ENCODE data around the gene P2RY11.

P2RY11 gene

GRCh38 chr19:10151521-10151920, 40.0 kb downstream of the P2RY11 start:
- TF ChIP-seq POLR2A (IDR thresholded peaks at IDR 0.05; ENCODE audit: low read length) (no peak), GATA1 (IDR thresholded peaks at IDR 0.05; ENCODE audit: low read depth, low read length) (no peak)

GRCh38 chr19:10152100-10152499, 40.6 kb downstream of the P2RY11 start:
- TF ChIP-seq GATA1 (IDR thresholded peaks at IDR 0.05; ENCODE audit: low read depth, low read length) (no peak), POLR2A (IDR thresholded peaks at IDR 0.05; ENCODE audit: low read length) (no peak)
- no peak for DNase-seq

More at GRCh38 chr19:10151521-10151920, 40.0 kb downstream of the P2RY11 start:
- no peak for DNase-seq

DNA sequence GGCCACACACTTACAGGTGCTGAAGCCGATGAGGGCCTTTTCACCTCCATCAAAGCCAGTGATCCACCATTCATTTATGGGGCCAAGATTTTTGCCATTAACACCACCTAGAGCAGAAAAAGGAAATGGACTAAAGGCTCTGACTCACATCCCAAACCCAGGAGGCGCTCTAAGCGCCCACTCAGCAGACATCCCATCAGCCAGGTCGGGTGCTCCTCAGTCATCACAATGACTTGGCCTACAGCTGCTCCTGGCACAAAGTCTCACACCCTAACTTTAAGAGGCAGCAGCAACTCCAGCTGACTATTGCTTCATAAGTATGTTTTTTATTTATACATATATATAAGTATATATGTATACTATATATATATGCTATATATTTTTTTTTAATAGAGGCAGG, 44.3 kb downstream of the P2RY11 start:
- no peak for DNase-seq
- TF ChIP-seq GATA1 (IDR thresholded peaks at IDR 0.05; ENCODE audit: low read depth, low read length) (no peak), POLR2A (IDR thresholded peaks at IDR 0.05; ENCODE audit: low read length) (no peak)

DNA sequence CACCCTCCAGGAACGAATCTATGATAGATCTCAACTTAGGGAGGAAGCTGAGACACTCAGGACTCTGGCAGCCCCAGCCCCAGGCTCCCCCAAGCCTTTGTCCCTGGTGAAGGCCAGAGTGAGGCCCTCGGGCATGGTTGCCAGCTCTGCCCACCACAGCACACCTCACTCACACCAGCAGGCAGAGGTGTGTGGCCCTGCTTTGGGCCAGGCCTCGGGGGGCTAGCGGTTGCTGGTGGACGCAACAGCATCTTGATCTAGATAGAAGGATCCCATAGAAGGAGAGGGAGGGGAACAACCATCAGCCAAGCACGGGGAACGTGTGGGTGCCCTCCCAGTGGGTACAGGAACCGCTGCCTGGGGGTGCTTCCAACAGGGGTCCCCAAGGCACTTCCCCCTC, 46.6 kb downstream of the P2RY11 start:
- DNase-seq, result no peak
- TF ChIP-seq GATA1 (IDR thresholded peaks at IDR 0.05; ENCODE audit: low read depth, low read length), result no peak
- no peak for TF ChIP-seq POLR2A (IDR thresholded peaks at IDR 0.05; ENCODE audit: low read length)

DNA sequence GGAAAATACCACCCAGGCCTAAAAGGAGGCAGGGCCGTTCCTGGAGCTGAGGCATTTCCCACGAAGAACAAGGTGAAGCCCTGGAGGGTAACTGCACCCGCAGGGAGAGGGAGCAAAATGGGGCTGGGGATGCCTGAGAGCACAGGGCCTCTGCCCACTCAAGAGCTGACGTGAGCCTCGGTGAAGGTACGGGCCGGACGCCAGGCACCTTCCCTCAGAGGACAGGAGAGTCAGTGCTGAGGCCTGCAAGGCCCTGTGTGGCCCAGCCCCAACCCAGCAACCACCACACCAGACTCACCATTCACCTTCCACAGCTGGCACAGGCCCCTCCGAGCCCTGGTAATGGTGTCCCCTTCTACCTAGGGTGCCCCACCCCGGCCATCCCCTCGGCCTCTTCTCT, 47.0 kb downstream of the P2RY11 start:
- no peak for TF ChIP-seq POLR2A (IDR thresholded peaks at IDR 0.05; ENCODE audit: low read length)
- TF ChIP-seq GATA1 (IDR thresholded peaks at IDR 0.05; ENCODE audit: low read depth, low read length), result no peak
- DNase-seq, result no peak

DNA sequence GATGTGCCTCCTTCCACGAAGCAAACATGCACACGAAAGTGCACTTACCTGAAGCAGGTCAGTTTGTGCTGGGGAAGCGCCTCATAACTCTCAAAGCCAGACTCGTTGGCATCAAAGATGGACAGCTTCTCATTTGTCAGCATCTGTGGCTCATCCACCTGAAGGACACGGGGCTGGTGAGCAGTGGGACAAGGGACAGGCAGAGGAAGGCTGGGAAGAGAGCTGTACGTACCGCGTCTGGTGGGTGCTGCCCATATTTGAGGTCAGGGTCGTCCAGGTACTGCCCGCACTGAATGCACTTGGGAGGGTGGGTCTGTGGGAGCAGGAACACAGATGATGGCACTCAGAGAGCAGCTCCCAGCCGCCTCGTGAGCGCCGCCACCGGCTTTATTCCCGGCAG, 48.1 kb downstream of the P2RY11 start:
- no peak for TF ChIP-seq POLR2A (IDR thresholded peaks at IDR 0.05; ENCODE audit: low read length)
- TF ChIP-seq GATA1 (IDR thresholded peaks at IDR 0.05; ENCODE audit: low read depth, low read length), result no peak
- DNase-seq, result no peak

- TF ChIP-seq POLR2A (IDR thresholded peaks at IDR 0.05; ENCODE audit: low read length) (no peak), GATA1 (IDR thresholded peaks at IDR 0.05; ENCODE audit: low read depth, low read length) (no peak)
- DNase-seq, result no peak
Observed at GRCh38 chr19:10163536-10163935, 52.0 kb downstream of the P2RY11 start.

All from erythroblast (primary cell).